Lower leg skin (tissue), 4 donors: Measurements from ENCODE around the gene CEP85. TPM values are rescaled to one million over a fixed set of nuclear protein-coding genes. Genes with fewer than 3 reads are reported as not detected.

Experiments used
- DNase-seq, 2 donors: peaks; one replicate each; pipeline ENCODE4 v3.0.0-alpha.2; 2019; ENCODE audit warnings: low spot score in 2 of 2
- H3K4me3 ChIP-seq: fragments of 200-600 bp; sonication (generic); 2 replicates; pipeline ENCODE4 v1.5.1; 2017; ENCODE audit warnings: mild to moderate bottlenecking, low read depth; ENCODE audit not compliant: poor library complexity, severe bottlenecking
- CTCF ChIP-seq, 3 donors: fragments of 450-650 bp; IDR thresholded peaks; one replicate each; pipeline ENCODE4 v1.5.1; 2016; ENCODE audit warnings: antibody characterized with exemption in 3 of 3, mild to moderate bottlenecking in 3 of 3, moderate library complexity in 2 of 3
- POLR2A ChIP-seq, 2 donors: fragments of 450-650 bp; IDR thresholded peaks; one replicate each; pipeline ENCODE4 v1.6.1; 2016 to 2017; ENCODE audit warnings: antibody characterized with exemption in 2 of 2, mild to moderate bottlenecking in 1 of 2, moderate library complexity in 1 of 2
- WGBS, 2 donors: methylation state at CpG; one replicate each; pipeline ENCODE4 v1.1.5; 2018; 5-methylcytosine and 5-hydroxymethylcytosine counted together
- intact Hi-C: fragments of 100-400 bp; cut with DNase I; formaldehyde crosslinking; loops from one replicate; pipeline ENCODE4 v1.15.0; 2023; ENCODE audit warnings: low total_unique reads
- total RNA-seq, 4 donors: library from RNA; depleted of rRNA; stranded (reverse); fragments of >200 nt; gene quantifications; one replicate each; pipeline ENCODE4 v1.1.0, GENCODE V29; 2016

The CEP85 gene
- total RNA-seq, 4 donors from 2014 or later: 13.0 to 17.2 (median 14.1) TPM

- TF ChIP-seq CTCF (IDR thresholded peaks at IDR 0.05): peak in 2 of 3 donors; percentile 52 to 80
- TF ChIP-seq POLR2A (IDR thresholded peaks at IDR 0.05): no peak
- no peak overlapping the region for H3K4me3 ChIP-seq
- WGBS, 2 donors: 10 to 11% methylated on average over 16 of the region's 16 CpGs
- intact Hi-C loops: loop anchor here (2.0 to 10.0 kb wide), 4 partner anchors 34 to 147 kb away; partner anchors contain the start of genes CNKSR1, LIN28A and ZNF593OS
- peak; percentile 93 to 99 for DNase-seq
Observed at GRCh38 chr1:26321315-26322041, 87.5 kb downstream of the CEP85 start.

DNA sequence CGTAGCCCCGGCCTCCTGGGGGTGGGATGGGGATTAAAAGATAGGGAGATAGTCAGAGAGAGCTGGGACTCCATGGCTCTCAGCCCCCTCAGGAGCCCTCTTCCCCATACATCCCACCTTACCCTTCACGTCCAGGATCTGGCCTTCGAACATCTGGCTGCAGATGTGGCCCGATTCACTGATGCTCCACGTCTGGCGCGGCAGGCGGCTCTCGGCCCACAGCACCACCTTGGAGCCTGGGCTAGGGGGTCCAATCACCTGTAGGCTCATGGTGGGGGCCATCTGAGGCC lies 88.0 kb downstream of the CEP85 start:
- intact Hi-C loops: loop anchor here (2.0 to 10.0 kb wide), 4 partner anchors 35 to 147 kb away; partner anchors contain the start of genes CNKSR1, LIN28A and ZNF593OS

GRCh38 chr1:26323382-26323781 lies 89.4 kb downstream of the CEP85 start:
- no peak for DNase-seq
- TF ChIP-seq POLR2A (IDR thresholded peaks at IDR 0.05): no peak
- no peak for TF ChIP-seq CTCF (IDR thresholded peaks at IDR 0.05)
- WGBS, 2 donors: 90 to 97% methylated on average over 2 of the region's 2 CpGs
- intact Hi-C loops: loop anchor here (2.0 to 10.0 kb wide), 4 partner anchors 36 to 149 kb away; partner anchors contain the start of genes CNKSR1, LIN28A and ZNF593OS
- no peak overlapping the region for H3K4me3 ChIP-seq

More for the DNA sequence above, 88.0 kb downstream of the CEP85 start:
- no peak overlapping the region for H3K4me3 ChIP-seq
- TF ChIP-seq POLR2A (IDR thresholded peaks at IDR 0.05) (no peak), CTCF (IDR thresholded peaks at IDR 0.05) (no peak)
- WGBS, 2 donors: 76 to 78% methylated on average over 10 of the region's 10 CpGs
- no peak for DNase-seq

GRCh38 chr1:26324550-26324949 lies 90.5 kb downstream of the CEP85 start:
- H3K4me3 ChIP-seq: no peak overlapping the region
- 85 to 87% methylated on average over 3 of the region's 3 CpGs for WGBS, 2 donors
- TF ChIP-seq CTCF (IDR thresholded peaks at IDR 0.05) (no peak), POLR2A (IDR thresholded peaks at IDR 0.05) (no peak)
- DNase-seq: no peak
- intact Hi-C loops: loop anchor here (5.0 to 10.0 kb wide), 3 partner anchors 37 to 150 kb away; partner anchors contain the start of genes CNKSR1, LIN28A and ZNF593OS

DNA sequence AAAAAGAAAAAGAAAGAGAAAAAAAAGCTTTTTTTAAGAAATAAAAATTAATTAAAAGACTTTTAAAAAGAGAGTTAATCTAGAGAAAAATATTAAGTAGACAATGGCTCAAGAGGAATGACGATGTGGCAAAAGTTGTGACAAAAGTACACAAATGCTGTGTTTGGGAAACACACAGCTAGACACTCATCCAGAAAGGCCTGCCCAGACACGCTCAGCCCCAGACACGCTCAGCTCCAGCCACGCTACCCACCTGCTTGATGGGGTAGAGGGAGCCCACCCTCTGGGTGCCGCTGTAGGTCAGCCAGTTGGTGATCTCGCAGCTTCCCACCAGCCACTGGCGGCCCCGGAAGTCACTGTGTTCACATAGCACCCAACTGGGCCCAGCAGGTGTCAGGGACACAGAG lies 94.0 kb downstream of the CEP85 start:
- WGBS, 2 donors: 71 to 72% methylated on average over 5 to 8 of the region's 8 CpGs
- DNase-seq: no peak
- no peak for TF ChIP-seq CTCF (IDR thresholded peaks at IDR 0.05)
- no peak for TF ChIP-seq POLR2A (IDR thresholded peaks at IDR 0.05)
- intact Hi-C loops: loop anchor here (10.0 kb wide), 2 partner anchors 87 to 153 kb away; partner anchors contain the start of genes CNKSR1, LIN28A and ZNF593OS
- no peak overlapping the region for H3K4me3 ChIP-seq

Other genes starting within 250 kb of the CEP85 start
- 10 to 100 TPM; 11.8 to 23.0 (median 17.1) TPM for gene PAFAH2, start 236.1 kb upstream of the CEP85 start, total RNA-seq
- 1 to 10 TPM in 2 of 4 donors, under 1 TPM in 2; 0.34 to 3.9 (median 2.2) TPM for gene EXTL1, start 212.4 kb upstream of the CEP85 start, total RNA-seq
- gene SLC30A2, start 188.1 kb upstream of the CEP85 start, total RNA-seq: 1 to 10 TPM in 1 of 4 donors, under 1 TPM in 3; 0.13 to 1.8 (median 0.42) TPM
- gene TRIM63, start 166.6 kb upstream of the CEP85 start, total RNA-seq: 1 to 10 TPM in 3 of 4 donors, under 1 TPM in 1; 0.21 to 2.5 (median 2.1) TPM
- 10 to 100 TPM; 14.0 to 16.7 (median 14.4) TPM for gene PDIK1L, start 122.4 kb upstream of the CEP85 start, total RNA-seq
- 1 to 10 TPM in 3 of 4 donors, under 1 TPM in 1; 0.57 to 9.1 (median 3.2) TPM for gene FAM110D, start 75.1 kb upstream of the CEP85 start, total RNA-seq
- not detected for gene C1orf232, start 65.2 kb upstream of the CEP85 start, total RNA-seq
- gene ZNF593, start 64.3 kb upstream of the CEP85 start, total RNA-seq: 10 to 100 TPM; 17.4 to 49.3 (median 31.4) TPM
- not detected for gene ZNF593OS, start 62.4 kb upstream of the CEP85 start, total RNA-seq
- 10 to 100 TPM; 16.8 to 71.4 (median 45.0) TPM for gene CNKSR1, start 56.7 kb upstream of the CEP85 start, total RNA-seq
- not detected for gene CATSPER4, start 43.6 kb upstream of the CEP85 start, total RNA-seq
- gene SH3BGRL3, start 45.9 kb downstream of the CEP85 start, total RNA-seq: 10 to 100 TPM; 74.8 to 97.1 (median 78.3) TPM
- 1 to 10 TPM; 5.1 to 9.6 (median 5.8) TPM for gene UBXN11, start 72.4 kb downstream of the CEP85 start, total RNA-seq
- 1 to 10 TPM in 3 of 4 donors, not detected in 1; 2.0 to 6.1 (median 3.5) TPM for gene CD52, start 83.8 kb downstream of the CEP85 start, total RNA-seq
- 100 to 1,000 TPM in 1 of 4 donors, 10 to 100 TPM in 3; 52.3 to 104 (median 56.9) TPM for gene CRYBG2, start 119.9 kb downstream of the CEP85 start, total RNA-seq
- not detected for gene ZNF683, start 138.6 kb downstream of the CEP85 start, total RNA-seq
- gene LIN28A, start 176.6 kb downstream of the CEP85 start, total RNA-seq: not detected
- 10 to 100 TPM; 23.9 to 47.2 (median 39.9) TPM for gene DHDDS, start 198.1 kb downstream of the CEP85 start, total RNA-seq
- gene HMGN2, start 238.2 kb downstream of the CEP85 start, total RNA-seq: 100 to 1,000 TPM; 128 to 224 (median 167) TPM